B cell (primary cell): ENCODE data around the gene PPCDC. TPM values are rescaled to one million over a fixed set of nuclear protein-coding genes. Genes with fewer than 3 reads are reported as not detected.

Source experiments
- ATAC-seq: fragments of 200-7000 bp; cut with Tn5 transposase; one replicate; pipeline ENCODE4 v1.10.0; 2021; ENCODE audit warnings: low read depth, mild to moderate bottlenecking, moderate number of reproducible peaks, moderate library complexity
- CTCF ChIA-PET: fragments of 350-600 bp; sonication (Branson Sonifier 250); formaldehyde crosslinking; loops from one replicate; lab custom pipeline; 2021; ENCODE audit warnings: antibody characterized with exemption, inconsistent platforms; lab: Charles Lee
- POLR2A ChIA-PET: fragments of 350-600 bp; sonication (Branson Sonifier 250); formaldehyde crosslinking; loops from one replicate; lab custom pipeline; 2021; ENCODE audit warnings: antibody characterized with exemption; lab: Charles Lee
- DNase-seq: peaks from one replicate; pipeline ENCODE4 v3.0.0; 2013
- H2AFZ ChIP-seq: 2 replicates; pipeline ENCODE4 v1.6.1; 2012; ENCODE audit warnings: mild to moderate bottlenecking, low read depth, low read length; ENCODE audit not compliant: insufficient read depth, poor library complexity, severe bottlenecking
- H3K27ac ChIP-seq, 2 donors: 1 replicate in 1 of 2; 2 replicates in 1 of 2; pipeline ENCODE4 v1.5.1; 2012 to 2013; ENCODE audit warnings: low read length in 2 of 2, mild to moderate bottlenecking in 2 of 2, moderate library complexity in 1 of 2
- H3K27me3 ChIP-seq, 4 experiments: fragments of 200-600 bp in 1 of 4; sonication (generic) in 1 of 4; replicated peaks in 1 of 4; 1 replicate in 2 of 4; 2 replicates in 2 of 4; pipeline versions ENCODE4 v1.6.1 to v1.7.0; 2013 to 2016; ENCODE audit warnings: low read length in 3 of 4, mild to moderate bottlenecking in 2 of 4, mixed read lengths in 1 of 4, moderate library complexity in 1 of 4; ENCODE audit not compliant: insufficient read depth in 4 of 4, control insufficient read depth in 3 of 4; ENCODE audit errors: control extremely low read depth in 1 of 4
- H3K36me3 ChIP-seq, 2 experiments: replicated peaks in 1 of 2; 1 replicate in 1 of 2; 2 replicates in 1 of 2; pipeline versions ENCODE4 v1.6.1 to v1.7.1; 2013; ENCODE audit warnings: low read length in 1 of 2; ENCODE audit not compliant: insufficient read depth in 2 of 2, control insufficient read depth in 1 of 2; ENCODE audit errors: control extremely low read depth in 1 of 2, extremely low read depth in 1 of 2
- H3K4me1 ChIP-seq, 2 donors: fragments of 200-600 bp in 1 of 2; sonication (generic) in 1 of 2; 1 replicate in 1 of 2; 2 replicates in 1 of 2; pipeline versions ENCODE4 v1.5.1 to v1.6.1; 2013 to 2017; ENCODE audit warnings: low read length in 2 of 2; ENCODE audit not compliant: control insufficient read depth in 2 of 2, insufficient read depth in 2 of 2
- H3K4me2 ChIP-seq: replicated peaks from 2 replicates; pipeline ENCODE3; 2012; ENCODE audit warnings: mild to moderate bottlenecking, low read depth, low read length; ENCODE audit not compliant: poor library complexity, severe bottlenecking
- H3K4me3 ChIP-seq, 5 experiments: fragments of 200-600 bp in 1 of 5; sonication (generic) in 1 of 5; 1 replicate in 3 of 5; 2 replicates in 2 of 5; pipeline versions ENCODE4 v1.5.1 to v1.7.0; 2011 to 2016; ENCODE audit warnings: low read length in 4 of 5, mild to moderate bottlenecking in 4 of 5, low read depth in 2 of 5, control low read depth in 1 of 5, moderate library complexity in 1 of 5; ENCODE audit not compliant: insufficient read depth in 1 of 5; ENCODE audit errors: control extremely low read depth in 1 of 5, extremely low read depth in 1 of 5
- H3K79me2 ChIP-seq: fragments of 200-600 bp; sonication (generic); one replicate; pipeline ENCODE4 v1.6.0; 2016; ENCODE audit warnings: low read length; ENCODE audit not compliant: control insufficient read depth, insufficient read depth
- H3K9ac ChIP-seq: fragments of 200-600 bp; sonication (generic); 2 replicates; pipeline ENCODE4 v1.6.1; 2017; ENCODE audit warnings: mild to moderate bottlenecking, low read length, moderate library complexity
- H3K9me3 ChIP-seq, 3 donors: one replicate each; pipeline versions ENCODE4 v1.6.1 to v1.7.1; 2013; ENCODE audit warnings: low read length in 2 of 3; ENCODE audit not compliant: control insufficient read depth in 2 of 3, insufficient read depth in 1 of 3; ENCODE audit errors: control extremely low read depth in 1 of 3
- H4K20me1 ChIP-seq: 2 replicates; pipeline ENCODE4 v1.6.0; 2012; ENCODE audit warnings: mild to moderate bottlenecking, low read length; ENCODE audit not compliant: insufficient read depth, control insufficient read depth, poor library complexity, severe bottlenecking
- H3K27ac Mint-ChIP-seq: one replicate; pipeline ENCODE4 v1.8.0; 2021; ENCODE audit warnings: mixed read lengths
- H3K27me3 Mint-ChIP-seq: one replicate; pipeline ENCODE4 v1.8.0; 2021; ENCODE audit warnings: mixed read lengths
- H3K4me1 Mint-ChIP-seq: one replicate; pipeline ENCODE4 v1.8.0; 2021; ENCODE audit warnings: mixed read lengths
- H3K4me3 Mint-ChIP-seq: one replicate; pipeline ENCODE4 v1.8.0; 2021; ENCODE audit warnings: mixed read lengths
- H3K9me3 Mint-ChIP-seq: one replicate; pipeline ENCODE4 v1.8.0; 2022; ENCODE audit warnings: mixed read lengths; ENCODE audit not compliant: insufficient read depth
- CTCF ChIP-seq: fragments of 200-600 bp; IDR thresholded peaks from one replicate; pipeline ENCODE4 v1.8.0; 2022; ENCODE audit warnings: antibody characterized with exemption, mild to moderate bottlenecking
- EZH2 ChIP-seq: IDR thresholded peaks from 2 replicates; pipeline ENCODE4 v1.6.1; 2012; ENCODE audit warnings: borderline replicate concordance, low read depth, mild to moderate bottlenecking, moderate library complexity, low read length; ENCODE audit not compliant: insufficient read depth, poor library complexity, severe bottlenecking
- WGBS: methylation state at CpG from one replicate; pipeline ENCODE4 v1.1.5; 2013; ENCODE audit warnings: missing lambda C conversion rate; ENCODE audit not compliant: insufficient coverage; 5-methylcytosine and 5-hydroxymethylcytosine counted together
- intact Hi-C: fragments of 100-400 bp; cut with micrococcal nuclease; formaldehyde crosslinking; loops from one replicate; pipeline ENCODE4 v1.10.0; 2022
- polyA plus RNA-seq: library from polyadenylated mRNA; depleted of rRNA; stranded (reverse); fragments of >200 nt; gene quantifications from 2 replicates; pipeline ENCODE4 v1.2.3, GENCODE V29; 2012
- total RNA-seq, 2 donors: library from RNA; stranded (reverse); fragments of 120-200 nt in 1 of 2; gene quantifications; 1 replicate in 1 of 2; 2 replicates in 1 of 2; pipeline versions ENCODE4 v1.2.3 to v1.2.4, GENCODE V29; 2013 to 2022

Gene PPCDC
- total and polyA plus RNA-seq, 2 donors (not counting 1 experiment from before 2014, with no cell fraction given): 15.1 to 19.7 TPM

GRCh38 chr15:75027551-75027950 is 4.2 kb downstream of the PPCDC start:
- no peaks in the 10 kb centered on the region for H3K9me3 ChIP-seq
- H3K9ac ChIP-seq: no peak overlapping the region
- no peak overlapping the region for H3K27ac ChIP-seq
- ATAC-seq (no peak), DNase-seq (no peak)
- Mint-ChIP-seq H3K27me3 (no peaks in the 10 kb centered on the region), H3K9me3 (no peaks in the 10 kb centered on the region), H3K4me3 (no peak overlapping the region), H3K4me1 (peaks cover 26% of the 10 kb centered on the region), H3K27ac (peak overlapping the region; percentile 3)
- no peak overlapping the region for H3K4me3 ChIP-seq
- H2AFZ ChIP-seq: no peak overlapping the region
- peaks cover 17% of the 10 kb centered on the region for H4K20me1 ChIP-seq
- no peak overlapping the region for H3K4me2 ChIP-seq
- intact Hi-C loops: loop anchor here (10.0 kb wide), 1 partner anchor 617 kb away; the partner anchor contains the start of genes IMP3 and SNX33
- CTCF ChIA-PET: interaction anchor here (0.8 to 10.4 kb wide), 4 partner anchors 9 to 179 kb away, joined by 3 to 170 read pairs (median 12); no protein-coding TSS in a partner anchor
- peaks cover 0 to 6% (median 0%) of the 10 kb centered on the region in 4 experiments for H3K27me3 ChIP-seq
- no peak for TF ChIP-seq CTCF
- no peak for TF ChIP-seq EZH2
- WGBS: 78% methylated on average over 7 of the region's 7 CpGs
- peaks cover 24% of the 10 kb centered on the region for H3K79me2 ChIP-seq
- peaks cover 17 to 36% of the 10 kb centered on the region in 2 donors for H3K4me1 ChIP-seq
- POLR2A ChIA-PET: no interaction called here
- H3K36me3 ChIP-seq: peaks cover 0 to 2% of the 10 kb centered on the region in 2 experiments

DNA sequence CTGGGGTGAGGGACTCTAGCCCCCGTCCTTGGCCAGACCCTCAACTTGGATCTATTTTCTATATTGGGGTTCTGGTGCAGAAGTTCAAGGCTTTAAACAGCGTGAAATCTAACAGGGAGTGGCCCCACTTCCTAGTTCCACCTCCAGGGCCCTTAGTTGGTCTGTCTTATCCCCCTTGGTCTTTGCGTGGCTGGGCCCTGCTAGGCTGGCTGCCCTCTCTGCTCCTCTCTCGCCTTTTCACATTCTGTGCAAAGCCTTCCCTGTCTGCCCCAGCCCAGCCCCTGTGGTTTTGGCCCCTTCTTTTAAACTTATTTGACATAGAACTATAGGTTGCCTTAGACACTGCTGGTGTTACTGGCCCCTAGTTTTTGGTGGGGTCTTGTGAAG is 5.6 kb downstream of the PPCDC start:
- ChIA-PET POLR2A (interaction anchor here (1.3 kb wide), 1 partner anchor 14 kb away, joined by 5 read pairs; no protein-coding TSS in a partner anchor), CTCF (interaction anchor here (0.7 to 10.4 kb wide), 30 partner anchors 8 to 792 kb away, joined by 3 to 170 read pairs (median 4); partner anchors contain the start of genes C15orf39 and MAN2C1)
- Histone ChIP-seq H3K4me2 (no peak overlapping the region), H3K27ac (no peak overlapping the region), H3K9ac (no peak overlapping the region), H2AFZ (no peak overlapping the region), H3K4me3 (no peak overlapping the region), H3K9me3 (no peaks in the 10 kb centered on the region), H3K4me1 (peaks cover 15 to 30% of the 10 kb centered on the region in 2 donors), H3K27me3 (peaks cover 0 to 8% (median 0%) of the 10 kb centered on the region in 4 experiments), H4K20me1 (peaks cover 17% of the 10 kb centered on the region), H3K79me2 (peaks cover 18% of the 10 kb centered on the region), H3K36me3 (peaks cover 0 to 2% of the 10 kb centered on the region in 2 experiments)
- ATAC-seq: peak; percentile 18
- Mint-ChIP-seq H3K9me3 (no peaks in the 10 kb centered on the region), H3K27ac (no peak overlapping the region), H3K4me3 (no peak overlapping the region), H3K4me1 (peaks cover 21% of the 10 kb centered on the region), H3K27me3 (no peaks in the 10 kb centered on the region)
- DNase-seq: no peak
- 72% methylated on average over 3 of the region's 4 CpGs for WGBS
- no peak for TF ChIP-seq EZH2
- no peak for TF ChIP-seq CTCF
- intact Hi-C loops: loop anchor here (1.0 to 10.0 kb wide), 2 partner anchors 175 to 616 kb away; partner anchors contain the start of genes IMP3 and SNX33
